ENCODE measurements around the gene NBEA.

The NBEA gene

DNA sequence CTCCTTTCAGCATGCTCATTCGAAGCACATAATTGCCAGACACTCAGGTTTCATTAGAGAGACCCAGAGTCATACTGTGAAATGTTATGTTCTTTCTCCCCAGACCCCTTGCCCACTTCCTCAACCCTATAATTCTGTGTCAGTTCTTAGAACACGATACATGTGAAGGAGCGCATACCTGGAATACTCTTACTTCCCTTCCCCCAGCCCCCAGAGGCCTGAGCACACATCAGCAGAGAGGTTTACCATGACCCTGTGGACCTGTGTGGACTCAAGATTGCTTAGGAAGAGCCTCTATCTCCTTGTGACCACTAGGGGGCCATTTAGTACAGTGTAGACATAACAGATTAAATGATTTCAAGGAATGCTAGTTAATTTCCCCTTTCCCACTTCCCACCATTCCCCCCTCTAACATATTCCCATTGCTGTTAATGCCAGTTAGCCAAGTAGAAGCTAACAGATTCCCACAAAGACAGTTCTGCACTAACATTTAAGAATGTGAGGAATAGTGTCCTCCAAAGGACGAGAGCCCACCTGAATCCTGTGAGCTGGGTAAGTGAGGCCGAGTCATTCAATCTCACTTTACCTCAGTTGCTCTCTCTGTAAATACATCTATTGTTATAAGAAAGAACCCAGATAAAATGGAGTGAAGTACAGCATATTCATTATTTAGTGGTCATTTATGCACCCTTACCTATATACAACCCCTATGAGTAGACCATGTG, 688.6 kb downstream of the NBEA start:
- no peak overlapping the region for H3K4me3 ChIP-seq (replicated peaks in 1 of 2; ENCODE audit: low read depth in 2 of 2, low read length in 2 of 2)
- peak; percentile 66 to 67 for DNase-seq (ENCODE audit: low read depth in 2 of 2)
- TF ChIP-seq, protein P1, sequence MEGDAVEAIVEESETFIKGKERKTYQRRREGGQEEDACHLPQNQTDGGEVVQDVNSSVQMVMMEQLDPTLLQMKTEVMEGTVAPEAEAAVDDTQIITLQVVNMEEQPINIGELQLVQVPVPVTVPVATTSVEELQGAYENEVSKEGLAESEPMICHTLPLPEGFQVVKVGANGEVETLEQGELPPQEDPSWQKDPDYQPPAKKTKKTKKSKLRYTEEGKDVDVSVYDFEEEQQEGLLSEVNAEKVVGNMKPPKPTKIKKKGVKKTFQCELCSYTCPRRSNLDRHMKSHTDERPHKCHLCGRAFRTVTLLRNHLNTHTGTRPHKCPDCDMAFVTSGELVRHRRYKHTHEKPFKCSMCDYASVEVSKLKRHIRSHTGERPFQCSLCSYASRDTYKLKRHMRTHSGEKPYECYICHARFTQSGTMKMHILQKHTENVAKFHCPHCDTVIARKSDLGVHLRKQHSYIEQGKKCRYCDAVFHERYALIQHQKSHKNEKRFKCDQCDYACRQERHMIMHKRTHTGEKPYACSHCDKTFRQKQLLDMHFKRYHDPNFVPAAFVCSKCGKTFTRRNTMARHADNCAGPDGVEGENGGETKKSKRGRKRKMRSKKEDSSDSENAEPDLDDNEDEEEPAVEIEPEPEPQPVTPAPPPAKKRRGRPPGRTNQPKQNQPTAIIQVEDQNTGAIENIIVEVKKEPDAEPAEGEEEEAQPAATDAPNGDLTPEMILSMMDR (IDR thresholded peaks at IDR 0.05; ENCODE audit: low read depth, low read length), result peak; percentile 83

DNA sequence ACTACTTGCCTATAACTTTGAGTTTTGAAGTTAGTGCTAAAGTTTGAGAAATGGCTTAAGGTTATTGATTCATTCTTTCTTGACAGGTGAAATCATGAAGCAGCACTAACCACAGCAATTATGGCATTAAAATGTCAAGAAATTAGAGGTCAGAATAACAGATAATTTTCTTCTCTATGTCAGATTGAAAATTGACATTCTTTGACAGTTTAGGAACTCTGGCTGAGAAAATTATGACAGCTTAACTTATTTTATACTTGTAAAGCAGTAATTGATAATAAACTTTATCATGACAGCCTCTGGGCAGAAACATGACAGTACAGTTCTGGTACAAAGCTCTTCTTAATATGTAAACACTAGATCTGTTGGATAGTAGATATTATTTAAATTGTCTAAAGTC, 689.6 kb downstream of the NBEA start:
- TF ChIP-seq, protein P1 (IDR thresholded peaks at IDR 0.05; ENCODE audit: low read depth, low read length), result no peak
- DNase-seq (ENCODE audit: low read depth in 2 of 2), result no peak

DNA sequence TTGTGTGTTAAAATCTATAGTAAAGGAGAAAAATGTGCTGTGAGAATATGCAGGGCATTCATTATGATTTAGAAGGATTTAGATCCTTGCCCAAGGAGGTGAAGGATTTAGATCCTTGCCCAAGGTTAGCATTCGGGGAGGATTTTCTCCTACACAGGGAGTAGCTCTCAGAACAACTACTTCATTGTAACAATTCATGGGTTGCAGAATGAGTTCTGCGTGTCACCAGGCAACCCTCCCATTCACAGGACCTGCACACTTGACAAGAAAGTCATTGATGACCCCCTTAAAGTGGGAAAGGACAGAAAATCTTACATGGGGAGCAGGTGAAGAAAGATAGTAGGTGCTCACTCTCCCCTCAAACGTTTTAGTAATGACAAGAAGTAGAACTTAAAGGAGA, 701.6 kb downstream of the NBEA start:
- TF ChIP-seq, protein P1 (IDR thresholded peaks at IDR 0.05; ENCODE audit: low read depth, low read length), result no peak
- H3K4me3 ChIP-seq (replicated peaks in 1 of 2; ENCODE audit: low read depth in 2 of 2, low read length in 2 of 2), result no peak overlapping the region
- no peak for DNase-seq (ENCODE audit: low read depth in 2 of 2)

More for the DNA sequence above, 689.6 kb downstream of the NBEA start:
- no peak overlapping the region for H3K4me3 ChIP-seq (replicated peaks in 1 of 2; ENCODE audit: low read depth in 2 of 2, low read length in 2 of 2)

DNA sequence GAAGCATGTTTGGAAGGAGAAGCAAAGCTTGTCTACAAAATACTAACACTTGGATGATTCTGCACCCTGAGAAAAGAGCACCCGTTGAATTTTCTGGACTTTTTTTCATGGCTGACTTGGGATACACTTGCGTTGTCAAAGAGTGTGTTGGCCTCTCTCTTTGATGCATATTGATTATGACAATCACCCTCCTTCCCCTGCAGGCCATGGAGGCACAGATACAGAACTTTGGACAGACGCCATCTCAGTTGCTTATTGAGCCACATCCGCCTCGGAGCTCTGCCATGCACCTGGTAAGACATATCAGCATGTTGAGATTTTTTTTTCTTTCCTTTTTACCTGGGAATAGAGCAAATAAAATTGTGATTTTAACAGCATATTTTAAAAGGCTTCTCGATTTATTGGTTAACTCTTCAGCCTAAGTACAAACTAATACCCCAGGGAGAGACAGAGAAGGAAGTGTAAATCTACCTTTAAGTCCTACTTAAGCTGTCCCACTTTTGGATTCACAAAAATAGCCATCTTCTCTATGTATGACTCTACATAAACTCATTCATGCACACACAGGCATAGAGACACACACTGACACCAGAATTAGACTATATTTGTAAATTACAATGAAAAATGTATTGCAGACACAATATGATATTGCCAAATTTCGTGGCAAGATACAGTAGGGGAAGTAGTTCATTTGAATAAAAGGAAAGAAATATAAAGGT, 704.1 kb downstream of the NBEA start:
- DNase-seq (ENCODE audit: low read depth in 2 of 2), result no peak
- no peak overlapping the region for H3K4me3 ChIP-seq (replicated peaks in 1 of 2; ENCODE audit: low read depth in 2 of 2, low read length in 2 of 2)
- TF ChIP-seq, protein P1 (IDR thresholded peaks at IDR 0.05; ENCODE audit: low read depth, low read length), result no peak

DNA sequence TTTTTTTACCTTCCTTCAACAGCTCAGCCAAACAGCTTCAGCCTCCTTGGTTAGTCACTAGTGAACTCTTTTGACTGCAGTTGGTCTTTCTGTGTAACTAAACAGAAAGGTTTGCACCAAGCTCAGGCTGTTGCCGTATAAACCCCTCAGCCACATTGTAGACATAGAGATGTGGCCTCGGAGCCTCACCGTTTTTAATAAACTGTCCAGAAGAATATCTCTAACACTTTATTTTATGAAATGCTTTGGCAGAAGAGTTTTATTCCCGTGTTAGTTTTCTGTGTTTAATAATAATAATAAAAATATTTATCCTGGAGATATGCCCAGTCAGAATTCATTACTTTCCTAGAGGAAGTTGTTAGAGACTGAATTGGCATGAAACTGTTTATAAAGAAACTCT, 706.1 kb downstream of the NBEA start:
- TF ChIP-seq, protein P1 (IDR thresholded peaks at IDR 0.05; ENCODE audit: low read depth, low read length), result no peak
- H3K4me3 ChIP-seq (replicated peaks in 1 of 2; ENCODE audit: low read depth in 2 of 2, low read length in 2 of 2), result no peak overlapping the region
- DNase-seq (ENCODE audit: low read depth in 2 of 2), result peak; percentile 18 to 55

DNA sequence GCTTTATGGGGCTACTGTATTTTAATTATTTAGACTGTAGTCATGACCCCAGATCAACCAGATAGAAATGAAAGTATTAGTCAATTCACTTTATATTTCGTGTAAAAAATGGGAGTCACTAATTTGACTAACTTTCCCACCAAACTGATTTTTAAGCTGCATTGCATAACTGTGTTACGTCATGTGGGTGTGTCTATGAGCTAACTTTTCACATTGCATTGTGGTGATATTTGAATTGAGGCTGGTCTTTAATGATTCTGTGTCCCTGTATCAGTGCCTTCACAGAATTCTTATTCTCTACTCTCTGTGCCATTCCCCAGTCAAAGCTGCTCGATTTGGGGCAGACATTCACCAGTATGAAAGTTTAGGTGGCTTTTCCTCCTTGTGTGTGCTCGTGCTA, 707.1 kb downstream of the NBEA start:
- peak; percentile 13 to 50 for DNase-seq (ENCODE audit: low read depth in 2 of 2)
- TF ChIP-seq, protein P1 (IDR thresholded peaks at IDR 0.05; ENCODE audit: low read depth, low read length), result no peak
- H3K4me3 ChIP-seq (replicated peaks in 1 of 2; ENCODE audit: low read depth in 2 of 2, low read length in 2 of 2), result no peak overlapping the region

All from cardiac fibroblast (primary cell).